A673 (cell line): ENCODE results near the gene CFAP300.

ENCODE experiments used
- EZH2 ChIP-seq: fragments of 200-600 bp; sonication (generic); IDR thresholded peaks from 2 replicates; pipeline ENCODE4 v1.6.1; 2017; ENCODE audit warnings: borderline replicate concordance, low read depth, mild to moderate bottlenecking, mixed read lengths, antibody characterized with exemption, low read length; ENCODE audit not compliant: poor library complexity, severe bottlenecking
- TF ChIP-seq, protein P1 (sequence below): fragments of 300-800, 200-600 bp; sonication (generic); conservative IDR thresholded peaks from 2 replicates; pipeline ENCODE4 v1.5.1; 2017; ENCODE audit warnings: low read depth, mild to moderate bottlenecking, antibody characterized with exemption, low read length, moderate library complexity, mixed read lengths

DNA sequence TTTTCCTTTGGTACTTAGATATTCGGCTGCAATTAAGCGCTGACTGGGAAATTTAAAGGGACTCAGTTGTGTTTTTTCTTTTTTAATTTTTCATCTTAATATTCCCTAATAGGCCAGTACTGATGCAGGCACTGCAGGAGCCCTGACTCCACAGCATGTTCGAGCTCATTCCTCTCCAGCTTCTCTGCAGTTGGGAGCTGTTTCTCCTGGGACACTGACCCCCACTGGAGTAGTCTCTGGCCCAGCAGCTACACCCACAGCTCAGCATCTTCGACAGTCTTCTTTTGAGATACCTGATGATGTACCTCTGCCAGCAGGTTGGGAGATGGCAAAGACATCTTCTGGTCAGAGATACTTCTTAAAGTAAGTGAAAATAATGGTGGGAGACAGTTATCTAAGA lies 66.8 kb downstream of the CFAP300 start:
- TF ChIP-seq, protein P1, sequence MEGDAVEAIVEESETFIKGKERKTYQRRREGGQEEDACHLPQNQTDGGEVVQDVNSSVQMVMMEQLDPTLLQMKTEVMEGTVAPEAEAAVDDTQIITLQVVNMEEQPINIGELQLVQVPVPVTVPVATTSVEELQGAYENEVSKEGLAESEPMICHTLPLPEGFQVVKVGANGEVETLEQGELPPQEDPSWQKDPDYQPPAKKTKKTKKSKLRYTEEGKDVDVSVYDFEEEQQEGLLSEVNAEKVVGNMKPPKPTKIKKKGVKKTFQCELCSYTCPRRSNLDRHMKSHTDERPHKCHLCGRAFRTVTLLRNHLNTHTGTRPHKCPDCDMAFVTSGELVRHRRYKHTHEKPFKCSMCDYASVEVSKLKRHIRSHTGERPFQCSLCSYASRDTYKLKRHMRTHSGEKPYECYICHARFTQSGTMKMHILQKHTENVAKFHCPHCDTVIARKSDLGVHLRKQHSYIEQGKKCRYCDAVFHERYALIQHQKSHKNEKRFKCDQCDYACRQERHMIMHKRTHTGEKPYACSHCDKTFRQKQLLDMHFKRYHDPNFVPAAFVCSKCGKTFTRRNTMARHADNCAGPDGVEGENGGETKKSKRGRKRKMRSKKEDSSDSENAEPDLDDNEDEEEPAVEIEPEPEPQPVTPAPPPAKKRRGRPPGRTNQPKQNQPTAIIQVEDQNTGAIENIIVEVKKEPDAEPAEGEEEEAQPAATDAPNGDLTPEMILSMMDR: no peak
- TF ChIP-seq EZH2: no peak
